VCaP (cell line): ENCODE results near the gene EDC3.

ENCODE experiments used
- H3K27ac ChIP-seq: fragments of 450-650 bp; 2 replicates; pipeline ENCODE4 v1.5.1; 2017
- CTCF ChIP-seq: fragments of 450-650 bp; conservative IDR thresholded peaks from 2 replicates; pipeline ENCODE4 v1.5.1; 2017; ENCODE audit warnings: mild to moderate bottlenecking, moderate library complexity

Gene EDC3

GRCh38 chr15:74696398-74696729, 540 bp upstream of the EDC3 start:
- peak overlapping the region; percentile 86 for H3K27ac ChIP-seq
- TF ChIP-seq CTCF: no peak

- no peak for TF ChIP-seq CTCF
Measured at GRCh38 chr15:74692327-74692726, 3.5 kb downstream of the EDC3 start.

GRCh38 chr15:74683758-74684157, 12.1 kb downstream of the EDC3 start:
- TF ChIP-seq CTCF: no peak

More at GRCh38 chr15:74692327-74692726, 3.5 kb downstream of the EDC3 start:
- H3K27ac ChIP-seq: no peak overlapping the region

GRCh38 chr15:74682954-74683353, 12.9 kb downstream of the EDC3 start:
- TF ChIP-seq CTCF: no peak
- no peak overlapping the region for H3K27ac ChIP-seq

More at GRCh38 chr15:74683758-74684157, 12.1 kb downstream of the EDC3 start:
- H3K27ac ChIP-seq: no peak overlapping the region

- no peak overlapping the region for H3K27ac ChIP-seq
- TF ChIP-seq CTCF: no peak
Measured at GRCh38 chr15:74680456-74680855, 15.4 kb downstream of the EDC3 start.

- no peak for TF ChIP-seq CTCF
- no peak overlapping the region for H3K27ac ChIP-seq
Measured at GRCh38 chr15:74676801-74677200, 19.0 kb downstream of the EDC3 start.

GRCh38 chr15:74674161-74674560, 21.7 kb downstream of the EDC3 start:
- TF ChIP-seq CTCF: no peak
- H3K27ac ChIP-seq: no peak overlapping the region

- H3K27ac ChIP-seq: no peak overlapping the region
- no peak for TF ChIP-seq CTCF
Measured at GRCh38 chr15:74669627-74670026, 26.2 kb downstream of the EDC3 start.
